Kasumi-1 (cell line): ENCODE measurements around the gene CFAP92.

Source experiments
- DNase-seq, 2 experiments: peaks; one replicate each; lab custom pipeline; 2025; lab: John Stamatoyannopoulos, UW

The CFAP92 gene

GRCh38 chr3:129026728-129027543 lies 33.1 kb upstream of the CFAP92 start:
- peak; percentile 95 to 96 for DNase-seq

GRCh38 chr3:129025691-129026435 lies 32.0 kb upstream of the CFAP92 start:
- no peak for DNase-seq

- DNase-seq, result no peak
These were observed 31.2 kb upstream of the CFAP92 start for GRCh38 chr3:129025108-129025507.

GRCh38 chr3:129023909-129024308 lies 30.0 kb upstream of the CFAP92 start:
- peak; percentile 35 to 58 for DNase-seq

- no peak for DNase-seq
These were observed 29.1 kb upstream of the CFAP92 start for GRCh38 chr3:129023008-129023358.

- DNase-seq, result peak; percentile 96 to 99
These were observed 28.5 kb upstream of the CFAP92 start for GRCh38 chr3:129022114-129023007.

- DNase-seq, result no peak
These were observed 27.3 kb upstream of the CFAP92 start for GRCh38 chr3:129021140-129021551.

- DNase-seq, result no peak
These were observed 26.8 kb upstream of the CFAP92 start for GRCh38 chr3:129020691-129021090.

- no peak for DNase-seq
These were observed 25.4 kb upstream of the CFAP92 start for GRCh38 chr3:129019266-129019665.

GRCh38 chr3:129018751-129019150 lies 24.9 kb upstream of the CFAP92 start:
- DNase-seq, result peak in 1 of 2 experiments; percentile 7

- DNase-seq, result no peak
These were observed 24.4 kb upstream of the CFAP92 start for GRCh38 chr3:129018271-129018670.

- DNase-seq, result no peak
These were observed 23.6 kb upstream of the CFAP92 start for GRCh38 chr3:129017484-129017899.

- no peak for DNase-seq
These were observed 23.0 kb upstream of the CFAP92 start for GRCh38 chr3:129016720-129017483.

- DNase-seq, result peak; percentile 71 to 76
These were observed 22.5 kb upstream of the CFAP92 start for GRCh38 chr3:129016356-129016719.

- peak; percentile 64 to 65 for DNase-seq
These were observed 21.7 kb upstream of the CFAP92 start for GRCh38 chr3:129015388-129016105.

- no peak for DNase-seq
These were observed 21.0 kb upstream of the CFAP92 start for GRCh38 chr3:129014793-129015345.

- DNase-seq, result no peak
These were observed 20.3 kb upstream of the CFAP92 start for GRCh38 chr3:129014148-129014547.

- no peak for DNase-seq
These were observed 19.6 kb upstream of the CFAP92 start for GRCh38 chr3:129013491-129013891.

GRCh38 chr3:129010310-129010956 lies 16.6 kb upstream of the CFAP92 start:
- DNase-seq, result no peak

GRCh38 chr3:129009266-129009665 lies 15.4 kb upstream of the CFAP92 start:
- DNase-seq, result no peak
